Mucosa of descending colon (tissue), 3 donors: Measurements from ENCODE around the gene SLC30A1. TPM values are rescaled to one million over a fixed set of nuclear protein-coding genes. Genes with fewer than 3 reads are reported as not detected.

Source experiments
- ATAC-seq: fragments of 200-7000 bp; cut with Tn5 transposase; one replicate; pipeline ENCODE4 v1.9.1; 2020; ENCODE audit warnings: mild to moderate bottlenecking, moderate library complexity
- DNase-seq, 3 donors: peaks; one replicate each; pipeline ENCODE4 v3.0.0-alpha.2; 2020
- H3K36me3 ChIP-seq: fragments of 200-600 bp; one replicate; pipeline ENCODE4 v1.8.0; 2021; ENCODE audit warnings: low read depth, mild to moderate bottlenecking
- H3K4me1 ChIP-seq: fragments of 200-600 bp; one replicate; pipeline ENCODE4 v1.8.0; 2021; ENCODE audit warnings: low read depth, mild to moderate bottlenecking
- H3K4me3 ChIP-seq: fragments of 200-600 bp; one replicate; pipeline ENCODE4 v1.8.0; 2021; ENCODE audit warnings: mild to moderate bottlenecking
- H3K9me3 ChIP-seq: fragments of 200-600 bp; one replicate; pipeline ENCODE4 v1.8.0; 2021; ENCODE audit warnings: mild to moderate bottlenecking
- CTCF ChIP-seq: fragments of 200-600 bp; IDR thresholded peaks from one replicate; pipeline ENCODE4 v1.8.0; 2022; ENCODE audit warnings: antibody characterized with exemption, mild to moderate bottlenecking
- intact Hi-C, 2 donors: fragments of 100-400 bp; cut with DNase I in 1 of 2; cut with micrococcal nuclease in 1 of 2; formaldehyde crosslinking; loops; one replicate each; pipeline versions ENCODE4 v1.11.0 to v1.11.1; 2022; cut with DNase I, micrococcal nuclease
- total RNA-seq, 3 donors: library from RNA; stranded (reverse); fragmentation: NEBNext Ultra II Directional in 2 of 3; extraction: Animal tissue kit (Norgen Biotek cat#: 25700) in 2 of 3; gene quantifications; one replicate each; pipeline versions ENCODE4 v1.2.1 to v1.2.4, GENCODE V29; 2021 to 2023
- donor health status: DM: no; HTN: no; CAD: no; lungs with moderate emphysema.
- donor health status: DM: no; HTN: no; CAD: no.
- donor health status: DM: no; HTN: yes; CAD: no.

SLC30A1 gene
- total RNA-seq, 3 donors from 2014 or later = 20.8 to 43.5 (median 29.2) TPM

GRCh38 chr1:211614615-211615014, 35.7 kb upstream of the SLC30A1 start:
- Histone ChIP-seq H3K4me3 (no peak overlapping the region), H3K4me1 (peaks cover 11% of the 10 kb centered on the region), H3K36me3 (no peaks in the 10 kb centered on the region), H3K9me3 (no peaks in the 10 kb centered on the region)
- intact Hi-C loops = no loop called here
- TF ChIP-seq CTCF = no peak
- no peak for DNase-seq
- ATAC-seq = no peak

GRCh38 chr1:211613951-211614350, 35.0 kb upstream of the SLC30A1 start:
- Histone ChIP-seq H3K36me3 (no peaks in the 10 kb centered on the region), H3K4me1 (peaks cover 11% of the 10 kb centered on the region), H3K4me3 (no peak overlapping the region), H3K9me3 (no peaks in the 10 kb centered on the region)
- intact Hi-C loops = no loop called here
- TF ChIP-seq CTCF = no peak
- no peak for DNase-seq
- no peak for ATAC-seq

GRCh38 chr1:211613108-211613947, 34.4 kb upstream of the SLC30A1 start:
- TF ChIP-seq CTCF = no peak
- ATAC-seq = peak; percentile 91
- H3K4me1 ChIP-seq = peaks cover 11% of the 10 kb centered on the region
- intact Hi-C loops = no loop called here
- no peak overlapping the region for H3K4me3 ChIP-seq
- no peaks in the 10 kb centered on the region for H3K36me3 ChIP-seq
- no peaks in the 10 kb centered on the region for H3K9me3 ChIP-seq
- peak; percentile 76 to 87 (median 80) for DNase-seq

- Histone ChIP-seq H3K9me3 (no peaks in the 10 kb centered on the region), H3K36me3 (no peaks in the 10 kb centered on the region), H3K4me1 (peaks cover 11% of the 10 kb centered on the region), H3K4me3 (no peak overlapping the region)
- no peak for ATAC-seq
- intact Hi-C loops = no loop called here
- no peak for DNase-seq
- TF ChIP-seq CTCF = no peak
These were observed 33.8 kb upstream of the SLC30A1 start for GRCh38 chr1:211612786-211613107.

GRCh38 chr1:211611818-211612217, 32.9 kb upstream of the SLC30A1 start:
- intact Hi-C loops = no loop called here
- Histone ChIP-seq H3K4me1 (peaks cover 11% of the 10 kb centered on the region), H3K36me3 (no peaks in the 10 kb centered on the region), H3K4me3 (no peak overlapping the region), H3K9me3 (no peaks in the 10 kb centered on the region)
- no peak for DNase-seq
- no peak for TF ChIP-seq CTCF
- ATAC-seq = no peak
